Esophagus muscularis mucosa (tissue), 4 donors: ENCODE measurements around the gene TGFBR3. TPM values are rescaled to one million over a fixed set of nuclear protein-coding genes. Genes with fewer than 3 reads are reported as not detected.

Experiments used
- DNase-seq: peaks from one replicate; pipeline ENCODE4 v3.0.0-alpha.2; 2017; ENCODE audit errors: extremely low spot score
- H3K27ac ChIP-seq, 4 donors: fragments of 200-600 bp; sonication (generic); replicated peaks in 1 of 4; 1 replicate in 3 of 4; 2 replicates in 1 of 4; pipeline ENCODE4 v1.5.1; 2016 to 2019; ENCODE audit warnings: mild to moderate bottlenecking in 1 of 4
- H3K27me3 ChIP-seq, 4 donors: fragments of 200-600 bp; sonication (generic); one replicate each; pipeline versions ENCODE4 v1.5.1 to v1.6.0; 2016 to 2019
- H3K36me3 ChIP-seq, 4 donors: fragments of 200-600 bp; sonication (generic); one replicate each; pipeline ENCODE4 v1.5.1; 2016 to 2019
- H3K4me1 ChIP-seq, 4 donors: fragments of 200-600 bp; sonication (generic); one replicate each; pipeline ENCODE4 v1.5.1; 2016 to 2019
- H3K4me3 ChIP-seq, 4 donors: fragments of 200-600 bp; sonication (generic); 1 replicate in 2 of 4; 2 replicates in 2 of 4; pipeline ENCODE4 v1.5.1; 2016 to 2019; ENCODE audit warnings: mild to moderate bottlenecking in 4 of 4, moderate library complexity in 1 of 4
- H3K9me3 ChIP-seq, 4 donors: fragments of 200-600 bp; sonication (generic); 1 replicate in 3 of 4; 2 replicates in 1 of 4; pipeline ENCODE4 v1.5.1; 2016 to 2019
- CTCF ChIP-seq, 3 experiments: fragments of 200-600 bp in 2 of 3; fragments of 450-650 bp in 1 of 3; sonication (generic) in 2 of 3; IDR thresholded peaks; one replicate each; pipeline ENCODE4 v1.5.1; 2017 to 2019; ENCODE audit warnings: antibody characterized with exemption in 3 of 3, mild to moderate bottlenecking in 2 of 3, moderate library complexity in 1 of 3
- EP300 ChIP-seq: sonication (generic); formaldehyde crosslinking; IDR thresholded peaks from one replicate; pipeline ENCODE4 v1.6.1; 2017; ENCODE audit warnings: antibody characterized with exemption
- POLR2A ChIP-seq: fragments of 450-650 bp; IDR thresholded peaks from one replicate; pipeline ENCODE4 v1.6.1; 2017; ENCODE audit warnings: antibody characterized with exemption, moderate library complexity, mild to moderate bottlenecking, low read depth
- POLR2AphosphoS5 ChIP-seq, 2 donors: sonication (generic); formaldehyde crosslinking; IDR thresholded peaks; one replicate each; pipeline ENCODE4 v1.6.1; 2017; ENCODE audit warnings: antibody characterized with exemption in 2 of 2
- WGBS: methylation state at CpG from one replicate; pipeline ENCODE4 v1.1.5; 2018; 5-methylcytosine and 5-hydroxymethylcytosine counted together
- intact Hi-C: fragments of 100-400 bp; cut with DNase I; formaldehyde crosslinking; loops from one replicate; pipeline ENCODE4 v1.15.1; 2023
- total RNA-seq, 4 donors: library from RNA; depleted of rRNA; stranded (reverse); fragments of >200 nt; gene quantifications; one replicate each; pipeline versions ENCODE4 v1.1.0 to v1.2.1, GENCODE V29; 2016

Gene TGFBR3
- total RNA-seq, 4 donors from 2014 or later, result 176 to 262 (median 188) TPM

- TF ChIP-seq CTCF (IDR thresholded peaks at IDR 0.05) (no peak), POLR2AphosphoS5 (IDR thresholded peaks at IDR 0.05) (no peak), POLR2A (no peak), EP300 (no peak)
- 78% methylated on average over 2 of the region's 2 CpGs for WGBS
Measured at GRCh38 chr1:91771717-91772116, 114.2 kb downstream of the TGFBR3 start.

GRCh38 chr1:91770667-91771268, 115.2 kb downstream of the TGFBR3 start:
- no peaks in the 10 kb centered on the region for H3K36me3 ChIP-seq
- H3K4me3 ChIP-seq, result no peak overlapping the region
- H3K27me3 ChIP-seq, result no peaks in the 10 kb centered on the region
- peak overlapping the region; percentile 67 to 74 (median 72) for H3K27ac ChIP-seq
- WGBS, result 93% methylated on average over 4 of the region's 4 CpGs
- H3K4me1 ChIP-seq, result peaks cover 18 to 69% (median 54%) of the 10 kb centered on the region in 4 donors
- DNase-seq, result no peak
- no peaks in the 10 kb centered on the region for H3K9me3 ChIP-seq
- TF ChIP-seq POLR2A, result no peak
- TF ChIP-seq POLR2AphosphoS5 (IDR thresholded peaks at IDR 0.05), result peak in 1 of 2 donors; percentile 9
- TF ChIP-seq EP300, result no peak
- TF ChIP-seq CTCF (IDR thresholded peaks at IDR 0.05), result no peak
- intact Hi-C loops, result no loop called here

More at GRCh38 chr1:91771717-91772116, 114.2 kb downstream of the TGFBR3 start:
- peak overlapping the region in 2 of 4 donors; percentile 25 to 37 for H3K27ac ChIP-seq
- no peaks in the 10 kb centered on the region for H3K9me3 ChIP-seq
- no peaks in the 10 kb centered on the region for H3K36me3 ChIP-seq
- H3K4me3 ChIP-seq, result no peak overlapping the region
- peaks cover 16 to 71% (median 61%) of the 10 kb centered on the region in 4 donors for H3K4me1 ChIP-seq
- intact Hi-C loops, result no loop called here
- no peak for DNase-seq
- no peaks in the 10 kb centered on the region for H3K27me3 ChIP-seq

DNA sequence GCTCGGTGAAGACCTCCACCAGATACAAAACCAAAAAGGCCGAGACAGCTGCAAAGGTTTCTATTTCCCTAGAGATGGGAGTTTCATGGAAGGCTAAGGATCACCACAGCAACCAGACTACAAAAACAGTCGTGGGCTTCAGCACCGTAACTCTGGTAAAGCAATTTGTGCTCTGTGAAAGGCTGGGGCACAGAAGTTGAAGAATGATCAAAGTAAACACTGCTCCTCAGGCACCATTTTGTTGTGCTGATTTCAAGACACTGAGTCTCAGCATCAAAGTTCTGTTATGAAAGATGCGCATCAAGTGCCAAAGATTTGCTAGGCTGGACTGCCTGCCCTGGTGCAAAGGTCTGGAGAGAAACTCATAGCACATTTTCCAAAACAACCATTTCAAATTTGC, 116.2 kb downstream of the TGFBR3 start:
- H3K27me3 ChIP-seq, result no peaks in the 10 kb centered on the region
- H3K36me3 ChIP-seq, result peaks cover 0 to 1% (median 0%) of the 10 kb centered on the region in 4 donors
- TF ChIP-seq CTCF (IDR thresholded peaks at IDR 0.05) (no peak), POLR2AphosphoS5 (IDR thresholded peaks at IDR 0.05) (peak in 1 of 2 donors; percentile 45), POLR2A (no peak), EP300 (no peak)
- peaks cover 29 to 66% (median 47%) of the 10 kb centered on the region in 4 donors for H3K4me1 ChIP-seq
- H3K4me3 ChIP-seq, result no peak overlapping the region
- WGBS, result 46% methylated on average over 5 of the region's 5 CpGs
- intact Hi-C loops, result no loop called here
- DNase-seq, result no peak
- no peaks in the 10 kb centered on the region for H3K9me3 ChIP-seq
- H3K27ac ChIP-seq, result peak overlapping the region; percentile 67 to 74 (median 72)

GRCh38 chr1:91768786-91769725, 116.9 kb downstream of the TGFBR3 start:
- TF ChIP-seq POLR2A (no peak), POLR2AphosphoS5 (IDR thresholded peaks at IDR 0.05) (no peak), EP300 (no peak), CTCF (IDR thresholded peaks at IDR 0.05) (no peak)
- intact Hi-C loops, result no loop called here
- WGBS, result 88% methylated on average over 9 of the region's 9 CpGs
- DNase-seq, result no peak
- Histone ChIP-seq H3K27ac (peak overlapping the region; percentile 67 to 74 (median 72)), H3K4me3 (no peak overlapping the region), H3K36me3 (peaks cover 0 to 6% (median 2%) of the 10 kb centered on the region in 4 donors), H3K9me3 (no peaks in the 10 kb centered on the region), H3K27me3 (no peaks in the 10 kb centered on the region), H3K4me1 (peaks cover 32 to 66% (median 47%) of the 10 kb centered on the region in 4 donors)
